ENCODE measurements around the gene DPYSL3.

Gene DPYSL3

DNA sequence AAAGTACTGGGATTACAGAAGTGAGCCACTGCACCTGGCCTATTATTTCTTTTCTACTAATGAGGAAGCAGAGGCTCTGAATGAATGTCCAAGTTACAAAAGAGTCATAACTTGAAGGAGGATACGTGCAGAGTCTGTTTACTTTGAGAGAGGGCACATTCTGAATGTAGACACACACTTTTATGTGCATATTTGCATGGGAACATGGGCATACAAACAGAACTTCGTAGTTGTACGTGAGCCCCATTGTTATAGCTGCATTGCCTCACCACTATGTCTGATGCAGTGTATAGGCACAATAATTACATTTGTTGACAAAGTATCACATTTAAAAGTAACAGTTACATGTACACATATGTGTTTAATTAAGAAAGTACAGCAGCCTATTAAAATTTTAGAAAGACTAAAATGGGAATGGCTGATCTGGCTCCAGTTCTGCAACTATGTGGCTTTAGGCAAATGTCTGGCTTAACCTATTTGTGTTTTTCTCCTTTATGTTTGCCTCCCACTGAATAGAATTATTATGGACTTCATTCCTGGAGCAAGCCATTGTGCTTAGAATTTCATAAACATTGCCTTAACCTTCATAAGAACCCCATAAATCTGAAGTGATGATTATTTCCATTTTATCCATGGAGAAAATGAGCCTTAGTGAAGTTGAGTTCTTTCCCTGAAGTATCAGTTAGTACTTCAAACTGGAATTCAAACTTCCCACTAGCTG, 3.0 kb upstream of the DPYSL3 start:
- no peak for DNase-seq (ENCODE audit: low read depth)

DNA sequence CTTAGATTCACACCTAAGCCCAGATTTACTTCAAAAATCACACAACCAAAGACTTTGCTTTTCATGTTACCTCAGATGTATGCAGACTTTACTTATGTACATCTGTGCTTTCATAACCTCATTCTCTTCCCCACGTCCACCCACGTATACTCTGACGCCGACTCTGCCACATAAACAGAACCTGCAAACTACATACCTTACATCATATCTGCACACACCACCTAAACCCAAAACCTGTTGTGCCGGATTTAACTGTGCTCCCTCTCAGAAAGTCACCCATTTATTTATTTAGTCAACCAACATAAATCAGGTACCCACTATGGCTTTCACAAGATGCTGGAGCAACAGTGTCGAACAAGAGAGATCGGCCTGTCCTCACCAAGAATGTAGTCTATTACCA, 1.0 kb upstream of the DPYSL3 start:
- DNase-seq (ENCODE audit: low read depth) = no peak

DNA sequence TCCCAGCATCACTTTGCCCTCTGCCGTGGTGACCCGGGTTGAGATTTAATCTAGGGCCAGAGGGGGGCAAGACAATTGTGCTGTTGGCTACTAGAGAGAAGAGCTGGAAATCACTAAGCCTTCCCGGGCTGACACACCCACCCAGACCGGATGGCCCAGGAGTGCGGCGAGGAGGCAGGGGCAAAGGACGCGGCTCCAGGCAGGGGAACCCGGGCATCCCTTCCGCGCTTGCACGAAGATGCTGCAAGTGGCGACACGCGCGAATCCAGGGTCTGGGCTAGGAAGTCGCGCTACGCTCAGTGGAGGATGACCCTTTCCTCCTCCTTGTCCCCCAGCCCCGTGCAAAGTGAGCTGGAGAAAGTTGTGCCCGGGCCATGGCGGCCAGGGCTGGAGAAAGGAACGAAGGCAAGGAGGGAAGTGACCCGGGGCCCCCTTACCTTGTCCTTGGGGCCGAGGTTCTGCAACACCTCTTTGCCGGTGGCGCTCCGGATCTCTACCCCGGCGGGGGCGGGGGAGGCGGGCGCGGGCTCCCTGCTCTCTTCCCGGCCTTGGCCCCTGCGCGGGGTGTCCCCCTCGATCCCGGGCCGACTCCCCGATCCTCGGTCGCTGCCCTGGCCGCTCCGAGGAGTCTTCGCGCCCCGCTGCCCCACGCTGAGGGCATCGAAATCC, 693 bp downstream of the DPYSL3 start:
- no peak for DNase-seq (ENCODE audit: low read depth)

DNA sequence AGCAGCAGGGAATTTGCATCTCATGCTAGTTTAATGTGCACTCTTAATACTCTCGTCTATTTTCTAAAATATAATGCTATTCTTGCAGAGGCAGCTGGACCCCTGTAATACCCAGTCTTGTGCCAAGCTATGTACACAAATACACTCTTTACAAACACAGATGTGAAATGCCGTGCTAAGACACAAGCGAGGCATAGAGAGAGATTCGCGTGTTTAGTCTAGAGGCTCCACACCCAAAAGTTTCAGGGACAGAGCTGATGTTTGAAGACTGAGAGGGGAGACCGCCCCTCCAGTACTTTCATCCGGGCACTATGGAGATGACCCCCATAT, 1.2 kb downstream of the DPYSL3 start:
- no peak for DNase-seq (ENCODE audit: low read depth)

DNA sequence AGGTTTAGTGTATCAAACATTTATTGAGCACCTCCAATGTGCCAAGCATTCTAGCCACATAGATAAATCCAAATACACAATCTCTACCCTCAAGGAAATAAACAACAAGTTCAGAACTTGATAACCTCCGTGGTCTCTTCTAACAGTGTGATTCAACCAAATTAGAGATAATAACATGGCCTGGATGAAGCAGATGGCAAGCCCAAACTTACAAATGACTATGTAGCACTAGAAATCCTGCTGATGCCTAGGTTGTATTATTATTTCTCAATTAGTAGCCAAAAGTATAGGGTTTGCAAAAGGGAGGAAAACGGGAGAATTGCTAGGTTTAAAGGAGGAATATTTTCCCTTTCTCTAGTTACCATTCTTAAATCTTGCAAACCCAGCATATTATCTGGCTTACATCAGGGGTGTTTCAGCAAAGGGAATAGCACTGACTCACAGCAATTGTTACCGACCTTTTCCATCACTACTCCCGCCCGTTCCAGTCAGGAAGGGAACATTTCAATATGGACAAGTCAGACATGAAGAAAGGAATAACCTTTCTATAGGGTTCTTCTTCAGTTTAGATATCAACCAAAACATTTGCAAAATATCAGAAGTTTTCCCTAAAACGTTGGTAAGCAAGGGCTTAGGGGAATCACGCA, 2.3 kb downstream of the DPYSL3 start:
- DNase-seq (ENCODE audit: low read depth) = no peak

DNA sequence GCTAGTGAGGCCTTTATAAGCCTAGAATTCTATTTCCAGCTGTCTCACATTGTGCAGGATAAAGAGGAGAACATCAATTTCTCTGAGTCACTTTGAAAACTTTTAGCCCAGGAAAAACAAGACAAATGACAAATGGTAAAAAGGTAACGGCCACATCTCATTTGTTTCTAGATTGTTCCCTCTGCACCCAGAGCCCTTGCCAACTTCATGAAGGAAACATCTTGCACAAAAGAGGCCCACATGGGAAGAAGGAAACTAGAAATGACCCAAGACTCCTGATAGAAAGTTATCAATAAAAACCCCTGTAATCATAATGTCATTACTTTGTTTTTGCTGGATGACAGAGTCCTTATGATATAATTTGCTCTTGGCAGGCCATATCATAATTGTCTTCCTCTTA, 5.3 kb downstream of the DPYSL3 start:
- no peak for DNase-seq (ENCODE audit: low read depth)

GRCh38 chr5:147504011-147504410, 5.9 kb downstream of the DPYSL3 start:
- DNase-seq (ENCODE audit: low read depth) = peak; percentile 73

DNA sequence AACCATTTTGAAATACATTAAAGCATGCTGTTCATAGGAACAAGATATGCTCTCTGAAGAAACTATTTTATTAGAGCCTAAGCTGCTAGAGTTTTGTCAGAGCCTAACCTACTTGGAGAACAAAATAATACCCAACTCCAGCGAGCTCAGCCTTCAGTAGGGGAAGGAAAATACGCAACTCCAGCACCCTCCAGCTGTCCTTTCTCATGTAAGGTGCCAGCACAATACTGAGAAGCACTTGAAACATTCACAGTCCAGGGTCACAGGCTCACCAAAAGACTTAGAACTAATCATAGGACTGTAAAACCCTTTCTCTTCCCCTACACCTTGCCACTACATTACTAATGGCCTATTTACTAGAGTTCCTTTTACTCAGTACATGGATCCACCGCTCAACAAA, 18.9 kb downstream of the DPYSL3 start:
- no peak for DNase-seq (ENCODE audit: low read depth)

- no peak for DNase-seq (ENCODE audit: low read depth)
These were observed 22.7 kb downstream of the DPYSL3 start for GRCh38 chr5:147487031-147487750.

DNA sequence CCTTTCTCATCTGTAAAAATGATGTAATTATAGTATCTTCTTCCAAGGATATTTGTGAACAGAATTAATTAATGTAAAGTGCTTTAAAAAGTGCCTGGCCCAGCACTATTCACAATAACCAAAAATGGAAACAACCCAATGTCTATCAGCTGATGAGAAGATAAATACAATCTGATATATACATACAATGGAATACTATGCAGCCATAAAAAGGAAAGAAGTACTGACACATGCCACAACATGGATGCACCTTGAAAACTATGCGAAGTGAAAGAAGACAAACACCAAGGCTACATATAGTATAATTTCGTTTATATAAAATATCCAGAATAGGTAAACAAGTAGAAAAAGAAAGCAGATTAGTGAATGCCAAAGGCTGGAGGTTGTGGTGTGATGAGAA, 24.1 kb downstream of the DPYSL3 start:
- DNase-seq (ENCODE audit: low read depth) = no peak

DNA sequence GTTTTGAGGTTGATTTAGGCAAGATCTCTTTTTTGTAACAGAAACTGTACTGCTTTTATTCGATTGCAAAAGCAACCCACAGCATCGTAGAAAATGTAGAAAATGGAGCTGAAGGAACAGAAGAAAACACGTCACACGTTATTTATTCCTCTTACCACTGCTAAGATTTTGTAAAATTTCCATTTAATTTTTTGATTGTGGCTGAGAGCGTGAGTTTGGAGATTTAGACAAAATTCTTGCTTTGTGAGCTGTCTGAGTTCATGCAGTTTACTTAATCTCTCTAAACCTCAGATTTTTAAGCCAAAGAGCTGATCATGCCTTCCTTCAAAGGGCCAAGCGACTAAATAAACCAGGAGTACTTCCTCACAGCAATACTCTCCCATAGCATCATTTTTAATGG, 24.8 kb downstream of the DPYSL3 start:
- peak; percentile 66 for DNase-seq (ENCODE audit: low read depth)

DNA sequence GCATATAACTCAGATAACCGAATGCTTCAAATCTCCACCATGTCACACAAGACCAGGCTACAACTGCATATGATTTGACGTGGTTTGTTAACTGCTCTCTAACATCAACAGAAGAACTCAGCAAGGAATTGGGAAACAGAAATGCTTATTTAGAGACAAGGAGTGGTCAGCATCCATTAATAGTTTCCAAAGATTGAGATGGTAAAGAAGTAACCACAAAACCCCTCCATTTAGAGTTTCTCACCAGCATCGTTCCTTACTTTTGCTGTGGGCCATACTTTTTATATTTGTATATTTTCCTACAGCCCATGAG, 25.2 kb downstream of the DPYSL3 start:
- DNase-seq (ENCODE audit: low read depth) = no peak

DNA sequence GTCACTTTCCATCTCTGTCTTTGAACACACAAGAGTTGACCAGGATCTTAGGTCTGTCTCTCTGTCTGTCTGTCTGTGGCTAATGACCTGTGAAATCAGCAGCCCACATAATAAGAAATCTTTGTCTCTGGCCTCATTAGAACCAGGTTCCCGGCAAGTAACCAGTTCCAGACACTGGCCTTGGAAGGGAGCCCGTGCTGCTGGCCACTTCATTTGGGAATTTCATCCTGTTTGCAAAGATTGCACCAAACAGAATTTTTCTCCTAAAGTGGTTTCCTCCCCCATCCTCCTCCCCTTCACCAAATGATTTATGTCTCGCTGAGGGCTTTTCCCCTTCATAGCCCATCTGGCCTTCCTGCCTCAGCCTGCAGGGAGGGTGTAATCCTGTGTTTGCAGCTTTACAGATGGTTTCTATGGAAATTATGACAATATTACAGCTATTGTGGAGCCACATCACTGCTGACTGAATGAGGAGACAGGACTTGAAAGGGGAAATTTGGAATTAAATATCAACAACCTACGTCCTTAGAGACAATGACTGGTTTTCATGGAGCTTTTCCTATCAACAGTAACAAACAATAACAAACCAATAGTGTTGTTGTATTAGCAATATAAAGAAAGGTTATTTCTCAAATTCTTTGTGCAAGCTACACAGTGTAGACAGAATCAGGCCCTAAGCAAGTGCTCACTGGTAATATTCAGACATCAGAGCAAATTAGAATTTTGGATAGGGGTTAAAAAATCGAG, 25.7 kb downstream of the DPYSL3 start:
- DNase-seq (ENCODE audit: low read depth) = peak; percentile 99

GRCh38 chr5:147483188-147483790, 26.6 kb downstream of the DPYSL3 start:
- DNase-seq (ENCODE audit: low read depth) = no peak

DNA sequence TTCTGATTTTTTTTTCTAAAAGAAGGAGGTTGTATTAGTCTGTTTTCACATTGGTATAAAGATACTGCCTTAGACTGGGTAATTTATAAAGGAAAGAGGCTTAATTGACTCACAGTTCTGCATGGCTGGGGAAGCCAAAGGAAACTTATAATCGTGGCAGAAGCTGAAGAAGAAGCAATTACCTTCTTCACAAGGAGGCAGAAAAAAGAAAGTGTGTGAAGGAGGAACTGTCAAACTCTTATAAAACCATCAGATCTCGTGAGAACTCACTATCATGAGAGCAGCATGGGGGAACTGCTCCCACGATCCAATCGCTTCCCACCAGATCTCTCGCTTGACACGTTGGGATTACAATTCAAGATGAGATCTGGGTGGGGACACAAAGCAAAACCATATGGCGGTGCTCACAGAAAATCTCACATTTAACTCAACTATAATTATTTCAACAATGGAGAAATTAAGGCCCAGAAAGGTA, 27.1 kb downstream of the DPYSL3 start:
- no peak for DNase-seq (ENCODE audit: low read depth)

GRCh38 chr5:147481874-147482705, 27.8 kb downstream of the DPYSL3 start:
- no peak for DNase-seq (ENCODE audit: low read depth)

DNA sequence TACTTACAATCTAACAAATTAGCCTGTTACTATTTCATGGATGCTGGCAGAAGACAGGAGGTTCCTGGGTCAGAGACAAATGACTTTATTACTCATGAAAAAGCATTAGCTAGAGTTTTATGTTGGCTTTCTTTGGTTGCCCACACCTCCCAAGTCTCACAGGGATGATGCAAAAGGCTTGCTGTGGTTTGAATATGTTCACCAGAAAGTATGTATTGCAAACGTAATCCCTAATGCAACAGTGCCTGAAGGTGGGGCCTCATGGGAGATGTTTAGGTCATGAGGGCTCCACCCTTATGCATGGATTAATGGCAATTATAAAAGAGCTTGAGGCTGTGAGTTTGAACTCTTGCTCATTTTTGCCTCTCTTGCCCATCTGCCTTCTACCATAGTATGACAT, 28.5 kb downstream of the DPYSL3 start:
- DNase-seq (ENCODE audit: low read depth) = no peak

DNA sequence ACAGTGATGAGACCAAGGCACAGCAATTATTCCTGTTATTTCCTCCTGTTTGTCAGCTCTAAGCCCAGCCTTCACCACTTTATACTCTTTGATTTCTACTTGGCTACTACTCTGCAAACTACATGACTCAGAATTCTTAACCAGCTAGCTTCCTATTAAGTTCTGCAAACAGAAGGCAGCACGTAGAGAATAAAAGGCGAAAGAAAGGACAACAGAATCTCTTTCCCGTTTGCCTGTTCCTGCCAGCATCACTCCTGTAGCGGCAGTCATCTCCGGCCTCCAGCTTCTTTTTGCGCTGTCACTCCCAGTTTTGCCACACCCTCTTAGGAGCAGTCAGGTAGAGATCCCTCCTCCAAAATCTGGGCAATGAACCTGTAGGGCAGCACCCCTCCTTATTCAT, 29.9 kb downstream of the DPYSL3 start:
- DNase-seq (ENCODE audit: low read depth) = no peak

- DNase-seq (ENCODE audit: low read depth) = no peak
These were observed 30.4 kb downstream of the DPYSL3 start for GRCh38 chr5:147479444-147479843.

GRCh38 chr5:147474140-147474539, 35.7 kb downstream of the DPYSL3 start:
- no peak for DNase-seq (ENCODE audit: low read depth)
